Fibroblast of the aortic adventitia (primary cell): ENCODE data around the gene ST3GAL3. TPM values are rescaled to one million over a fixed set of nuclear protein-coding genes. Genes with fewer than 3 reads are reported as not detected.

Source experiments
- DNase-seq: peaks from one replicate; pipeline ENCODE4 v3.0.0-alpha.2; 2010; ENCODE audit warnings: low read depth
- H3K4me3 ChIP-seq: 2 replicates; pipeline ENCODE4 v1.5.1; 2011; ENCODE audit warnings: low read depth, mild to moderate bottlenecking, control low read depth, low read length, moderate library complexity
- total RNA-seq: library from RNA; depleted of rRNA; stranded (reverse); fragments of >200 nt; gene quantifications from 2 replicates; pipeline ENCODE4 v1.2.3, GENCODE V29; 2012; ENCODE audit warnings: low replicate concordance
- TF ChIP-seq, protein P1 (sequence below): IDR thresholded peaks from 2 replicates; pipeline ENCODE4 v1.5.1; 2011; ENCODE audit warnings: mild to moderate bottlenecking, low read length, control low read depth, inconsistent platforms; ENCODE audit not compliant: insufficient read depth

The ST3GAL3 gene
- total RNA-seq, 1 donor: 24.0 TPM

GRCh38 chr1:43870306-43870705, 163.0 kb downstream of the ST3GAL3 start:
- TF ChIP-seq, protein P1, sequence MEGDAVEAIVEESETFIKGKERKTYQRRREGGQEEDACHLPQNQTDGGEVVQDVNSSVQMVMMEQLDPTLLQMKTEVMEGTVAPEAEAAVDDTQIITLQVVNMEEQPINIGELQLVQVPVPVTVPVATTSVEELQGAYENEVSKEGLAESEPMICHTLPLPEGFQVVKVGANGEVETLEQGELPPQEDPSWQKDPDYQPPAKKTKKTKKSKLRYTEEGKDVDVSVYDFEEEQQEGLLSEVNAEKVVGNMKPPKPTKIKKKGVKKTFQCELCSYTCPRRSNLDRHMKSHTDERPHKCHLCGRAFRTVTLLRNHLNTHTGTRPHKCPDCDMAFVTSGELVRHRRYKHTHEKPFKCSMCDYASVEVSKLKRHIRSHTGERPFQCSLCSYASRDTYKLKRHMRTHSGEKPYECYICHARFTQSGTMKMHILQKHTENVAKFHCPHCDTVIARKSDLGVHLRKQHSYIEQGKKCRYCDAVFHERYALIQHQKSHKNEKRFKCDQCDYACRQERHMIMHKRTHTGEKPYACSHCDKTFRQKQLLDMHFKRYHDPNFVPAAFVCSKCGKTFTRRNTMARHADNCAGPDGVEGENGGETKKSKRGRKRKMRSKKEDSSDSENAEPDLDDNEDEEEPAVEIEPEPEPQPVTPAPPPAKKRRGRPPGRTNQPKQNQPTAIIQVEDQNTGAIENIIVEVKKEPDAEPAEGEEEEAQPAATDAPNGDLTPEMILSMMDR: no peak
- DNase-seq: no peak
- H3K4me3 ChIP-seq: no peak overlapping the region

DNA sequence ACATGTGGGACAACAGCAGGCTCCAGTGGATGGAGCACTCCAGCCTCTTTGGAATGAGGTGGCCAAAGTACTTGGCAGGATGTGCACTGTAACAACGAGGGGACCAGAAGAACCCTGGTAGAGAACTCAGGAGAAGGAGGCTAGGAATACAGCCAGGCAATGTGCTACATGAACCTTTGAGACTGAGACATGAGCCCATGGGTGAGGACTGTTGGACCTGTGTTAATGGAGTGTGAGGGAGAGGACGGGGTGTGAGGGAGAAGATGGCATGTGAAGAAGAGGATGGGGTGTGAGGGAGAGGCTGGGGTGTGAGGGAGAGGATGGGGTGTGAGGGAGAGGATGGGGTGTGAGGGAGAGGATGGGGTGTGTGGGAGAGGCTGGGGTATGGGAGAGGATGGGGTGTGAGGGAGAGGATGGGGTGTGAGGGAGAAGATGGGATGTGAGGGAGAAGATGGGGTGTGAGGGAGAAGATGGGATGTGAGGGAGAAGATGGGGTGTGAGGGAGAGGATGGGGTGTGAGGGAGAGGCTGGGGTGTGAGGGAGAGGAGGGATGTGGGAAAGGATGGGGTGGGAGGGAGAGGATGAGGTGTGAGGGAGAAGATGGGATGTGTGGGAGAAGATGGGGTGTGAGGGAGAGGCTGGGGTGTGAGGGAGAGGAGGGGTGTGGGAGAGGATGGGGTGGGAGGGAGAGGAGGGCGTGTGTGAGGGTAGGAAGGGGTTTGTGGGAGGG, 164.0 kb downstream of the ST3GAL3 start:
- TF ChIP-seq, protein P1: no peak
- H3K4me3 ChIP-seq: no peak overlapping the region
- no peak for DNase-seq

GRCh38 chr1:43872280-43872679, 164.9 kb downstream of the ST3GAL3 start:
- DNase-seq: no peak
- no peak overlapping the region for H3K4me3 ChIP-seq
- TF ChIP-seq, protein P1: no peak

DNA sequence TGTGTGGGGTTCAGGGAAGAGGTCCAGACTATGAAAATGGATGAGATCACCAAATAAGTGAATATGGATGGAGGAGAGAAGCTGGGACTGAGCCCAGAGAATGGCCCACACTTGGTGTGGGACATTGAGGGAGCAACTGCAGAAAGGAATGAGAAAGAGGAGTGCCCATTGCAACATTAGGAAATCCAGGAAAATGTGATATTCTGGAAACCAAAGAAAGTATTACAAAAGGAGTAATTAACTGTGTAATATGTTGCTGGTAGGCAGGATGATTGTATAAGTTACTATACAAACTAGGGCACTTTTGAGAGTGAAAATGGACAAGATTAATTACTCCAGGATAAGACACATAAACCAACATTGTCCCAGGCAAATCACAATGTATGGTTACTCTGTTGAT, 166.5 kb downstream of the ST3GAL3 start:
- TF ChIP-seq, protein P1: no peak
- H3K4me3 ChIP-seq: no peak overlapping the region
- no peak for DNase-seq

DNA sequence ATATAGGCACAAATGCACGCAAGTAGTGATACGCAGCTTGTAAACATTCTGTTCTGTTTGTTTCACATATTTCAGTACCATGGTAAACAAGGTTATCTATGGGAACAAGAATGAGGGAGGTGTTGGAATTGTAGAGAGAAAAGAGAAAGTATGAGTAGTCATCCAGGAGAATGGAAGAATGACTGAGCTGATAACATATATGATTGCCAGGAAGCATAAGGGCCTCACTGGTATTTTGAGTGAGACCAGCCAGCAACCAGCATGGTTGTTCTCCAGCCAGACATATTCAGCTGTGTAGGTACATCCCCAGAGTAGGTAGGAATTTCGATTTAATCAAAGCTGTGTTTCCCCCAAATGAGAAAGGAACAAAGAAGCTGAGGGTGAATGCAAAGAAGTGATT, 167.4 kb downstream of the ST3GAL3 start:
- no peak overlapping the region for H3K4me3 ChIP-seq
- DNase-seq: no peak
- TF ChIP-seq, protein P1: no peak

DNA sequence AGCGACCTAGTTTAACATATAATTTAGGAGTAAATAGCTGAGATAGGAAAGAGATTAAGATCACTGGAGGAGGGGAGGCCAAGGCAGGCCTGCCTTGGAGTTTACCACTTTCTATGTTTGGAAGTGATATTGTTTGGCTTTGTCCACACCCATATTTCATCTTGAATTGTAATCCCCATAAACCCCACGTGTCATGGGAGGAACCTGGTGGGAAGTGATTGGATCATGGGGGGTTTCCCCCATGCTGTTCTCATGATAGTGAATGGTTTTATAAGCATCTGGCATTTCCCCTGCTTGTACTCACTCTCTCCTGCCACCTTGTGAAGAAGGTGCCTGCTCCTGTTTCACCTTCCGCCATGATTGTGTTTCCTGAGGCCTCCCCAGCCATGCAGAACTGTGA, 168.0 kb downstream of the ST3GAL3 start:
- TF ChIP-seq, protein P1: no peak
- DNase-seq: no peak

DNA sequence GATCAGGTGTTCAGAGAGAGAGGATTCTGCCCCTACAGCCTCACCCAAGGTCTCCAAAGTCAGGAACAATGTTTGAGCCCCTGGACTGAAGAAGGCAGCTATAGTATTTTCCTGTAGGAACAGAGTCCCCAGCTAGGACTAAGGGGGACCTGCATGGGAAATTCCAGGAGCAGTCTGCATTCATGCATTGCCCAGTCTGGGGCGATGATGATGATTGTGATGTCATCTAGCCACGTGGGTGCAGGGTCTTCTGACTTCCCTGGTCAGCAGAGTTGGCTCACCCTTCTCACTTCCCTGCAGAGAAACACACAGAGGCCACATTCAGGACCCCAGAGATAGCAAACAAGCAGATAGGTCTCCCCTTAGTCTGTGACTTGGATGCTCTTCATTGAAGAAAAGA, 169.8 kb downstream of the ST3GAL3 start:
- TF ChIP-seq, protein P1: no peak
- no peak for DNase-seq

More for the DNA sequence above, 168.0 kb downstream of the ST3GAL3 start:
- no peak overlapping the region for H3K4me3 ChIP-seq

More for the DNA sequence above, 169.8 kb downstream of the ST3GAL3 start:
- no peak overlapping the region for H3K4me3 ChIP-seq
